M059J (cell line): ENCODE data around the gene NETO1. TPM values are rescaled to one million over a fixed set of nuclear protein-coding genes. Genes with fewer than 3 reads are reported as not detected.

Experiments
- DNase-seq: peaks from one replicate; pipeline ENCODE4 v3.0.0-alpha.2; 2012; ENCODE audit warnings: low read depth
- total RNA-seq: library from RNA; depleted of rRNA; stranded (reverse); fragments of >200 nt; shearing (Covaris generic); gene quantifications from 2 replicates; pipeline ENCODE4 v1.2.3, GENCODE V29; 2014

NETO1 gene
- total RNA-seq, 1 experiment from 2014 or later = not detected

- DNase-seq = no peak
These were observed 140.0 kb downstream of the NETO1 start for GRCh38 chr18:72727776-72728175.

DNA sequence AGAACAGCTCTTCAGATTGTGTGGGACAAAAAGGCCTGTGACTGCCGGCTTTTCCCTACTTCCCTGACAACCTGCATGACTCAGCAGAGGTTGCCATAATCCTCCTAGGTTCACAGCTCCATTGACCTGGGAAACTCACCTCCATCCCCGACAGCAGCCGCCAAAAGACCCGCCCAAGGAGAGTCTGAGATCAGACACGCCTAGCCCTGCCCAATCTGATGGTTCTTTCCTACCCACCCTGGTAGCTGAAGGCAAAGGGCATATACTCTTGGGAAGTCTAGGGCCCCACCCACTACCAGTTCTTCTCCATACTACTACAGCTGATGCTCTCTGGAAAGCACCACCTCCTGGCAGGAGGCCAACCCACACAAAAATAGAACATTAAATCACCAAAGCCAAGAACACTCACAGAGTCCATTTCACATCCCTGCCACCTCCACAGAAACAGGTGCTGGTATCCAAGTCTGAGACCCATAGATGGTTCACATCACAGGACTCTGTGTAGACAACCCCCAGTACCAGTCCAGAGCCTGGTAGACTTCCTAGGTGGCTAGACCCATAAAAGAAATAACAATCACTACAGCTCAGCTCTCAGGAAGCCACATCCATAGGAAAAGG is 140.6 kb downstream of the NETO1 start:
- peak; percentile 1 for DNase-seq

- DNase-seq = no peak
These were observed 141.6 kb downstream of the NETO1 start for GRCh38 chr18:72726201-72726600.

DNA sequence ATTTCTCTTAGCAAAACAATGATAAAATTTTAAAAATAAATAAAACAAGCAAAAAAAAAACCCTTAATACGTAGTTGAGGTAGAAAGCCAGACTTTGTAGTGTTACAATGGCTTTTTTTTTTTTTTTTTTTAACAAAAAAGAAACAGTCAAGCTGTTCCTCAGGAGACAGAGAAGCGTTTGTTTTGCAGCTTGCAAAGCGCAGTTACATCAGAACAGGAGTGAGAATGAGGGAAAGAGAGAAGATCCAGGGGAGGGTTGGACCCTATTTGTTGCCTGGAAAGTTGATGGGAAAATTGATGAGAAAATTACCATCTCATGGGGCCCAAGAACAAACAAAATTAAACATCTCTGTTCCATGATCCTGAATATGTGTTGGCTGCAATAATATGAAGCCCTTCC is 146.5 kb downstream of the NETO1 start:
- DNase-seq = no peak

DNA sequence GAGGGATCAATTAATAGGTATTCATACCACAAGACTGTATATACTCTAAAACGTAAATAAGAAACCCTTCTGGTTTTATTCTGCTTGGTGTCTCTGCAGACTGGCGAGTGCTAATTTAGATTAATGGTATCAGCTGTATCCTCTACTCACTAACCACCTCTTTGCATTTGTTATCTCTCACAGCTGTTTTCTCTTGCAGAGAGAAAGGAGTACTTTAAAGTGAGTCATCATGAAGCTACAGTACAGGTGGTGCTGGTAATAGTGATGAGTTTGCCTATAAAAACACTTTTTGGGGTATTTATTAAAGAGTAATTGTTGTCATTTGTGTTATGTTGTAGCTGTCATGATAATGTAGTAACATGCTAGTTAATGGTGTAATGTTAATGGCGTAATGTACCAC is 147.7 kb downstream of the NETO1 start:
- DNase-seq = no peak

- DNase-seq = no peak
These were observed 163.6 kb downstream of the NETO1 start for GRCh38 chr18:72704202-72704601.

DNA sequence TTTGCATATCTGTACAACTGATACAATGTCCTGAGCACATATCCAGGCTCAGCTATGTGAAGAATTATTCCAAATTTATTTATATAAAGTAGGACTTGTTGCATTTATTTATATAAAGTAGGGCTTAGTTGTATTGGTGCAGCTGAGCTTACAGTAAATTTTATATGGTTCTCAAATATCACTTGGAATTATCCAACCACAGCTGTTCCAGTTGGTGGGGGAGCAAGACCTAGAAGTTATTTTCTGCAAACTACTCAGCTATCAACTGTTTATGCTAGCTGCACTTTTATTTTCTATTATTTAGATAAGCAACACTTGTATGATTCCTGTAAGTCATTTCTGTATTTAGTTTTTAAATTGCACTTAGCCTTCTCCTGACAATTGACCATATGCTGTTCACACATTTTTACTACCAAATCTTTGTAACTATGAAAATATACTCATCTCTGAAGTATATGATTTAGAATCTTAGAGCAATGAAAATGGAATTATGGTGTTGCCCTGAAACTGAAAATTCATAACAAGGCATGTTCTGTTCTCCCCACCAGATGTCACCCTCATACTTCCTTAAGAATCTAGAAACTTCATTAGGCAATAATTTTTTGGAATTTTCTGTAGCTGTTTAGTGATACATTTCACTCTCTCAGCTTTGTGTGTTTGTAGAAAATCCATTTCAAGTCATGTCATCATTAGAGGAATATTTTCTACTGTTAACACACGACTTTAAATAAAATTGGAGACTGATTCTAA is 166.7 kb downstream of the NETO1 start:
- peak; percentile 6 for DNase-seq

DNA sequence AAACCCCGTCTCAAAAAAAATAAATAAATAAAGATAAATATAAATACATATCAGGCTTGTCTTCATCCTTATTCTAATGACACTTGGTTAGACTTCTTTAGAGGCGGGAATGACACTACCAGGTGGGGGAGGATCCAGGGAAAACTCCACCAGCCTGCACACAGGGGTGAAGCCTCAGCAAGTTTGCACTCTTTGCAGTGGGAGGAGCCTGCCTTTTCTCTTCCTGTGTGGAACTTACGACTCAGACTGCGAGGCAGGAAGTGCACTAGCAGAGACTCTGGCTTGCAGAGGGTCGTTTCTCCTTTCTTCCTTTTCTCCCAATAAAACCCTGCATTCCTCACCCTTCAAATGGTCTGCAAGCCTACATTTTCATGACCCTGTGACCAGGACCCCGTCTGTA is 170.1 kb downstream of the NETO1 start:
- DNase-seq = peak; percentile 3

DNA sequence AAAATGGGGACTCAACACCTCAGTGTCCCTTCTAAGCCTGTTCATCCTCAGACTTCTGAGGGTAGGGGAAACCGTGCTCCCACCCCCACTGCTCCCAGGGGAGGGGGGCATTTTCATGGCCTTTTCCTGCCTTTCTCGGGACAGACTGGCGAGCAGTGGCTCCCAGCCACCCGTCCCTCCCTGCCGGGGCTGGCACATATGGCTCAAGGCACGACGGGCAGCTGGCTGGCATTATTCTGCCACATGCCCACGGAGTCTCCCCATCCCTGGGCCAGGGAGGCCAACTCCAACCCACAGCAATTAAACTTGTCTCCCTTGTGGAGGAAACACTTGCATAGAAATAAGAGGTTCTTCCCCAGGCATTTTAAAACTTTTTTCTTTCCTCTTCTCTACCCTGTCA is 175.2 kb downstream of the NETO1 start:
- DNase-seq = no peak
